Epithelial cell of esophagus (primary cell): ENCODE results near the gene KCNQ1OT1.

Source experiments
- DNase-seq: peaks from one replicate; pipeline ENCODE4 v3.0.0; 2010; ENCODE audit warnings: low read depth
- H3K4me3 ChIP-seq: 2 replicates; pipeline ENCODE4 v1.5.1; 2011; ENCODE audit warnings: mild to moderate bottlenecking, low read length, control low read depth
- TF ChIP-seq, protein P1 (sequence below): IDR thresholded peaks from 2 replicates; pipeline ENCODE4 v1.5.1; 2011; ENCODE audit warnings: low read depth, mild to moderate bottlenecking, low read length, control low read depth, inconsistent platforms; ENCODE audit not compliant: insufficient read depth; ENCODE audit errors: missing control alignments

KCNQ1OT1 gene

DNA sequence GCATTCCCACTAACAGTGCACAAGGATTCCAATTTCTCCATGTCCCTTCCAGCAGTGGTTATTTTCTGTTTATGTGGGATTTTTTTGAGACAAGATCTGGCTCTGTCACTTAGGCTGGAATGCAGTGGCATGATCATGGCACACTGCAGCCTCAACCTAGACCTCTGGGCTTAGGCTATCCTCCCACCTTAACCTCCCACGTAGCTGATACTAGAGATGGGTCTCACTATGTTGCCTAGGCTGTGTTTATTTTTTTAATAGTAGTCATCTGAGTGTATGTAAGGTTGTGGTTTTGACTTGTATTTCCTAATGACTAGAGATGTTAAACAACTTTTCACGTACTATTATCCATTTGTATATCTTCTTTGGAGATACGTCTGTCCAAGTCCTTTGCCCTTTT is 74.6 kb downstream of the KCNQ1OT1 start:
- H3K4me3 ChIP-seq = no peak overlapping the region
- TF ChIP-seq, protein P1, sequence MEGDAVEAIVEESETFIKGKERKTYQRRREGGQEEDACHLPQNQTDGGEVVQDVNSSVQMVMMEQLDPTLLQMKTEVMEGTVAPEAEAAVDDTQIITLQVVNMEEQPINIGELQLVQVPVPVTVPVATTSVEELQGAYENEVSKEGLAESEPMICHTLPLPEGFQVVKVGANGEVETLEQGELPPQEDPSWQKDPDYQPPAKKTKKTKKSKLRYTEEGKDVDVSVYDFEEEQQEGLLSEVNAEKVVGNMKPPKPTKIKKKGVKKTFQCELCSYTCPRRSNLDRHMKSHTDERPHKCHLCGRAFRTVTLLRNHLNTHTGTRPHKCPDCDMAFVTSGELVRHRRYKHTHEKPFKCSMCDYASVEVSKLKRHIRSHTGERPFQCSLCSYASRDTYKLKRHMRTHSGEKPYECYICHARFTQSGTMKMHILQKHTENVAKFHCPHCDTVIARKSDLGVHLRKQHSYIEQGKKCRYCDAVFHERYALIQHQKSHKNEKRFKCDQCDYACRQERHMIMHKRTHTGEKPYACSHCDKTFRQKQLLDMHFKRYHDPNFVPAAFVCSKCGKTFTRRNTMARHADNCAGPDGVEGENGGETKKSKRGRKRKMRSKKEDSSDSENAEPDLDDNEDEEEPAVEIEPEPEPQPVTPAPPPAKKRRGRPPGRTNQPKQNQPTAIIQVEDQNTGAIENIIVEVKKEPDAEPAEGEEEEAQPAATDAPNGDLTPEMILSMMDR = no peak
- no peak for DNase-seq

DNA sequence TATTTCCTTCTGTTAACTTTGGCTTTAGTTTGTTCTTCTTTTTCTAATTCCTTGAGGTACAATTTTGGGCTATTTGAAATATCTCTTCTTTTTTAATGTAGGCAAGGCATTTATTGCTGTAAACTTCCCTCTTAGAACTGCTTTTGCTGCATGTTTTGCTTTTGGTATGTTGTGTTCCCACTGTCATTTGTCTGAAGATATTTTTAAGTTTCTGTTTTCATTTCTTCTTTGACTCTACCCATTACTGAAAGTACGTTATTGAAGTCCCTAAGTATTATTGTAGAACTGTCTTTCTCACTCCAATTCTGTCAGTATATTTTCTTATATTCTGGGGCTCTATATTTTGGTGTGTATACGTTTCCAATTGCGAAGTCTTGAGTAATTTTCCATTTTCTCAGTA is 77.9 kb downstream of the KCNQ1OT1 start:
- TF ChIP-seq, protein P1 = no peak
- H3K4me3 ChIP-seq = no peak overlapping the region
- DNase-seq = no peak

DNA sequence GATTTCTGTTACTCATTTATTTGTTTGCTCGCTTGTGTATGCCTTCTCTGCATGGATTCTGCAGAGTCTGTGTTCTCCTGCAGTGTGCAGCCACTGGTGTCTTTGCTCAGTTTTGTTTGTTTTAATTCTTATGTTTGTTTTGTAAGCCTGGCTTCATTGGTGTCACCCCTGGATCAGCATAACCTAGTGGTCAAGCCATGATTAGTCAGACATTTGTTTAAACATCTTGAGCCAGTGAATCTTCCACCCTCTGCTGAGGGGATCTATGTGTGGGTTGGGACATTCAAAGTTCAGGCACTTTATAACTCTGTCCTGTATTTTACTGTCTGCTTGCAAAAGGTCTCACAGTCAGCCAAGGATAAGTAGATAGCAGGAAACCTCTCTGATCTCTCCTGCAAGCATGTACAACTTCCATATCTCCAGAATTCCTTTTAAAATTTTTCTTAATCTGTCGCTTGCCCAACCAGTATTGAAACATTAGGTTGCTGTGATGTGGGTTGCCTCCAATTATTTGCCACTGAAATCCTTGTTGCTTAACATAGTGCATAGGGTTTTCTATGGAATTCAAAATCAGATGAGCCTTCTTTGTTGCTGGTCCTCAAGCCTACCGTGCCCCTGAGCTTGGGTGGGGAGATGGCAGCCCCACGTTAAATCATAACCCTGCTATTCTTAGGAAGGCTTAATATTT is 86.8 kb downstream of the KCNQ1OT1 start:
- TF ChIP-seq, protein P1 = no peak
- no peak for DNase-seq
- no peak overlapping the region for H3K4me3 ChIP-seq

DNA sequence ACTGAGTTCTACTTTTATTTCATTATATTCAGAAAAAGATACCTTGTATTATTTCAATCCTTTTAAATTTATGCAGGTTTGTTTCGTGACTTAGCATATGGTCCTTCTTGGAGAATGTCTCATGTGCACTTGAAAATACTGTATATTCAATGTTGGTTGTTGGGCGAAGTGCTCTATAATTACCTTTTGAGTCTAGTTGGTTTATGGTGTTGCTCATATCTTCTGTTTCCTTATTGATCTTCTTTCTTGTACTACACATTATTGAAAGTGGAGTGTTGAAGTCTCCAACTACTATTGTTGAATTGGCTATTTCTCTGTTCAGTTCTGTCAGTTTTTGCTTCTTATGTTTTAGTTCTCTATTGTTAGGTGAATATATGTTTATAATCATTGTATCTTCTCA is 90.4 kb downstream of the KCNQ1OT1 start:
- no peak for DNase-seq
- TF ChIP-seq, protein P1 = no peak
- H3K4me3 ChIP-seq = no peak overlapping the region

DNA sequence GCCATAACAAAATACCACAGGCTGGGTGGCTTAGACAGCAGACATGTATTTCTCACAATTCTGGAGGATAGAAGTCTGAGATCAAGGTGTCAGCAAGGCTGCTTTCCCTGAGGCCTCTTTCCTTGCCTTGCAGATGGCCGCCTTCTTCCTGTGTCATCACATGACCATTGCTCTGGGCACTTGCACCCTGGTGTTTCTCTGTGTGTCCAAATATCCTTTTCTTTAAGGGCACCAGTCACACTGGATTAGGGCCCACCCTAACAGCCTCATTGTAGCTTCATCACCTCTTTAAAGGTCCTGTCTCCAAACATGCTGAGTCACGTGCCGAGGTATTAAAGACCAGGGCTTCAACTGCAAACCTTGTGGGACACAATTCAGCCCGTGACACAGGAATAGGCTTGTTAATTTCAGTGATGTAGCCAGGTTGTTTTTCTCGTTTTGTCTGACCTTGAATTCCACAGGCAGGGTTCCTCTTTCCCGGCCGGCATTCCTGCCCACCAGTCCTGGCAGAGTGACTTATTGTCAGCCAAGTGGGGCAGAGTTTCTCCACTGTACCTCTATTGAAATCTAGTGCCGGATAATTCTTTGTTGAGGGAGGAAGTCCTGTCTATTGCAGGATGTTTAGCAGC is 100.1 kb downstream of the KCNQ1OT1 start:
- TF ChIP-seq, protein P1 = no peak
- DNase-seq = no peak

DNA sequence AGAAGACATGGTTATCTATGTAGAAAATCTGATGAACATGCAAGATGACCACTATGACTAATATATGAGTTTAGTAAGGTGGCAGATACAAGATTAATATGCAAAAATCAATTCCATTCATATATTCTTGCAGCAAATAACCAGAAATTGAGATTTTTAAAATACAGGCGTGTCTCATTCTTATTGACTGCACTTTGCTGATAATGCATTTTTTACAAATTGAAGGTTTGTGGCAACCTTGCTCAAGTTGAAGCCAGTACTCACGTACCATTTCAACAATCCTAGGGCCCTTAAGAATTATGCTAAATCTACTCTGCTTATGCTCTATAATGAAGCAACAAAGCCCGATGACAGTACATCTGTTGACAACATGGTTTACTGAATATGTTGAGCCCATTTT is 104.6 kb downstream of the KCNQ1OT1 start:
- TF ChIP-seq, protein P1 = no peak
- no peak overlapping the region for H3K4me3 ChIP-seq
- DNase-seq = no peak

More for the DNA sequence above, 100.1 kb downstream of the KCNQ1OT1 start:
- H3K4me3 ChIP-seq = no peak overlapping the region

DNA sequence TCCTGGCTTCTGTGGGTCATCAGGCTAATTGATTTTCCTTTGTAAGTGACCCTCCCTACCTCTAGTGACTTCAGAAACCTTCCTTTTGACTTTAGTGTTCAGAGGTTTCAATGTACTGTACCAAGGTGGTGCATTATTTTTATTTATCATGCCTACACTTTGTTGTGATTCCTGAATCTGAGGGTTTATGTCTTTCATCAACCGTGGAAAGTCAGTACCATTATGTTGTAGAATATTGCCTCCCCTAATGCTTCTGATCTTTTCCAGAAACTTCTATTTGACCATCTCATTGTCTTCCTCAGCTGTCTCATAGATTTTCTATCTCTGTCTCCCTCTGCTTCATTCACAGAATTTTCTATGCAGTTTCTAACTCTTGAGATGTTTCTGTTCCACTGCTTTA is 105.5 kb downstream of the KCNQ1OT1 start:
- TF ChIP-seq, protein P1 = no peak
- H3K4me3 ChIP-seq = no peak overlapping the region
- no peak for DNase-seq
